ENCODE measurements around the gene ABTB2. TPM values are rescaled to one million over a fixed set of nuclear protein-coding genes. Genes with fewer than 3 reads are reported as not detected.

Gene ABTB2
- total and polyA plus RNA-seq, 9 of the 15 experiments (the other 6 are each of a cell fraction or from before 2014, with no cell fraction given): 0.03 to 0.18 (median 0.12) TPM; not detected in 2

DNA sequence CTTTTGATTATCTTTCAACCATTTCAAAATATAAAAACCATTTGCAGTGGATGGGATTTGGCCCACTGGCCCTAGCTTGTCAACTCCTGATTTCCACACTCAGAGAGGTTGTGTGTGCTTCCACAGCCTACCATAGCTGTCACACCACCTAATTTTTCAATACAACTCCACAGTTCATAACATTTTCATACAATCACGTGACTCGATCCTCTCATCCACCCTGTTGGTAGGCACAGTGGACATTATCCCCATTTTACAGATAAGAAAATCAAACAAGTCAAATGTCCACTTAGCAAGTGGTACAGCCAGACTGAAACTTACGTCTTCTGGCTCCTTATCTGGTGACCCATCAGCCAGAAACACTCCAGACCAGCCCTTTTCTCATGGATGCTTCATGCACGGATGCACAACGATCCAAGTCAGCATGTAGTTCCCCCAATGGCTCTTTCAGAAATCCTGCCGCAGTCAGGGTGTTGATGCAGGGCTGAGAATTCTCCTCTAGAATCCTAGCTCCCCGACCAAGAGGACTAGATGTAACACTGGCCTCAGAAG is 88.0 kb downstream of the ABTB2 start:
- Histone ChIP-seq H2AFZ (ENCODE audit: low read depth, low read length) (no peak overlapping the region), H3K9me1 (ENCODE audit: control insufficient read depth, insufficient read depth, low read length) (no peaks in the 10 kb centered on the region), H3K36me3 (ENCODE audit: control insufficient read depth, insufficient read depth, low read length) (no peaks in the 10 kb centered on the region), H3K9ac (ENCODE audit: insufficient read depth in 1 of 2, low read depth in 2 of 2, low read length in 2 of 2) (no peak overlapping the region), H3K9me3 (replicated peaks; ENCODE audit: control insufficient read depth, insufficient read depth, low read depth, low read length) (no peaks in the 10 kb centered on the region), H4K20me1 (replicated peaks; ENCODE audit: control insufficient read depth, insufficient read depth, low read length) (0 out of 2 replicates have a peak, but pooled peaks cover 7% of the 10 kb centered on the region), H3K4me3 (no peak overlapping the region), H3K27ac (ENCODE audit: extremely low read depth, low read depth, low read length) (no peak overlapping the region), H3K4me2 (ENCODE audit: insufficient read depth, low read length) (no peak overlapping the region), H3K4me1 (replicated peaks in 1 of 2; ENCODE audit: control insufficient read depth in 2 of 2, insufficient read depth in 2 of 2, low read length in 2 of 2) (peaks cover 0 to 4% of the 10 kb centered on the region in 2 experiments; a peak in 2 of 5 replicates), H3K27me3 (ENCODE audit: control insufficient read depth in 2 of 2, insufficient read depth in 2 of 2, low read length in 2 of 2) (peaks cover 23 to 56% of the 10 kb centered on the region in 2 experiments), H3K79me2 (ENCODE audit: control insufficient read depth, insufficient read depth, low read length) (no peaks in the 10 kb centered on the region)
- WGBS (ENCODE audit: insufficient coverage, low coverage, missing lambda C conversion rate): 0% methylated on average over 7 of the region's 7 CpGs
- FAIRE-seq: no peak
- no peak for ATAC-seq
- ChIA-PET POLR2A (interaction anchor here (0.8 kb wide), 1 partner anchor 22 kb away, joined by 3 read pairs; no protein-coding TSS in a partner anchor), CTCF (ENCODE audit: low intra/inter-chr PET ratio) (no interaction called here)
- intact Hi-C loops (cut with micrococcal nuclease) (no loop called here), in situ Hi-C loops (cut with MboI) (no loop called here)
- DNase-seq (ENCODE audit: extremely low read depth in 1 of 4, low spot score in 3 of 4): no peak
- TF ChIP-seq KLF10 (CRISPR knock-in tag; IDR thresholded peaks at IDR 0.05) (no peak), EZH2 (IDR thresholded peaks at IDR 0.05; ENCODE audit: borderline replicate concordance, low read depth, low read length) (no peak), EP300 (IDR thresholded peaks at IDR 0.05; ENCODE audit: low read length) (no peak), HNRNPUL1 (IDR thresholded peaks at IDR 0.05; ENCODE audit: low read length) (no peak), GATAD2A (IDR thresholded peaks at IDR 0.05) (no peak), GABPB1 (CRISPR knock-in tag; IDR thresholded peaks at IDR 0.05) (no peak), TBL1XR1 (IDR thresholded peaks at IDR 0.05; ENCODE audit: low read length in 2 of 2) (no peak), RAD51 (IDR thresholded peaks at IDR 0.05; ENCODE audit: borderline replicate concordance, low read depth) (peak; percentile 60; the same call in 1 of the 2 replicates), YBX1 (IDR thresholded peaks at IDR 0.05) (no peak), RAD21 (CRISPR knock-in tag; conservative IDR thresholded peaks at IDR 0.05 in 1 of 2, IDR thresholded peaks at IDR 0.05 in 1 of 2) (no peak), TOE1 (IDR thresholded peaks at IDR 0.05; ENCODE audit: borderline replicate concordance) (0 out of 2 replicates have a peak, but pooled peaks have one; percentile 30), TOE1 (CRISPR knock-in tag; IDR thresholded peaks at IDR 0.05; ENCODE audit: borderline replicate concordance, low read depth) (no peak), ZKSCAN3 (CRISPR knock-in tag; IDR thresholded peaks at IDR 0.05) (no peak), TRIM28 (IDR thresholded peaks at IDR 0.05) (no peak), FOXA1 (IDR thresholded peaks at IDR 0.05; ENCODE audit: borderline replicate concordance) (no peak), ZNF217 (CRISPR knock-in tag; IDR thresholded peaks at IDR 0.05) (no peak)
- TF ChIP-seq, protein P1, sequence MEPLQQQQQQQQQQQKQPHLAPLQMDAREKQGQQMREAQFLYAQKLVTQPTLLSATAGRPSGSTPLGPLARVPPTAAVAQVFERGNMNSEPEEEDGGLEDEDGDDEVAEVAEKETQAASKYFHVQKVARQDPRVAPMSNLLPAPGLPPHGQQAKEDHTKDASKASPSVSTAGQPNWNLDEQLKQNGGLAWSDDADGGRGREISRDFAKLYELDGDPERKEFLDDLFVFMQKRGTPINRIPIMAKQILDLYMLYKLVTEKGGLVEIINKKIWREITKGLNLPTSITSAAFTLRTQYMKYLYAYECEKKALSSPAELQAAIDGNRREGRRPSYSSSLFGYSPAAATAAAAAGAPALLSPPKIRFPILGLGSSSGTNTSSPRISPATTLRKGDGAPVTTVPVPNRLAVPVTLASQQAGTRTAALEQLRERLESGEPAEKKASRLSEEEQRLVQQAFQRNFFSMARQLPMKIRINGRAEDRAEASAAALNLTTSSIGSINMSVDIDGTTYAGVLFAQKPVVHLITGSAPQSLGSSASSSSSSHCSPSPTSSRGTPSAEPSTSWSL (CRISPR knock-in tag; IDR thresholded peaks at IDR 0.05; ENCODE audit: borderline replicate concordance): no peak
- TF ChIP-seq, protein P2, sequence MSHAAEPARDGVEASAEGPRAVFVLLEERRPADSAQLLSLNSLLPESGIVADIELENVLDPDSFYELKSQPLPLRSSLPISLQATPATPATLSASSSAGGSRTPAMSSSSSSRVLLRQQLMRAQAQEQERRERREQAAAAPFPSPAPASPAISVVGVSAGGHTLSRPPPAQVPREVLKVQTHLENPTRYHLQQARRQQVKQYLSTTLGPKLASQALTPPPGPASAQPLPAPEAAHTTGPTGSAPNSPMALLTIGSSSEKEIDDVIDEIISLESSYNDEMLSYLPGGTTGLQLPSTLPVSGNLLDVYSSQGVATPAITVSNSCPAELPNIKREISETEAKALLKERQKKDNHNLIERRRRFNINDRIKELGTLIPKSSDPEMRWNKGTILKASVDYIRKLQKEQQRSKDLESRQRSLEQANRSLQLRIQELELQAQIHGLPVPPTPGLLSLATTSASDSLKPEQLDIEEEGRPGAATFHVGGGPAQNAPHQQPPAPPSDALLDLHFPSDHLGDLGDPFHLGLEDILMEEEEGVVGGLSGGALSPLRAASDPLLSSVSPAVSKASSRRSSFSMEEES (CRISPR knock-in tag; IDR thresholded peaks at IDR 0.05): peak; percentile 94
- no TSS peak for BruUV-seq (replicated peaks)

All from K562 (cell line).